ENCODE results near the gene BBOX1.

GRCh38 chr11:27061461-27061821 is 20.8 kb downstream of the BBOX1 start:
- TF ChIP-seq EZH2 (IDR thresholded peaks at IDR 0.05; ENCODE audit: borderline replicate concordance, low read depth, low read length, severe bottlenecking), result no peak
- TF ChIP-seq CTCF (IDR thresholded peaks at IDR 0.05; ENCODE audit: borderline replicate concordance, extremely low read depth, low read length, poor library complexity, severe bottlenecking), result no peak
